Bronchial epithelial cell (primary cell): ENCODE data around the gene PPP6R1. TPM values are rescaled to one million over a fixed set of nuclear protein-coding genes. Genes with fewer than 3 reads are reported as not detected.
"Not testable (repeated sequence)": the region's sequence is repeated elsewhere in the genome, so short reads cannot be mapped to it uniquely, and the experiment has no call there.

Source experiments
- DNase-seq: peaks from one replicate; pipeline ENCODE4 v3.0.0-alpha.2; 2010; ENCODE audit warnings: low read depth
- FAIRE-seq: peaks from 2 replicates; lab custom pipeline; 2011; peaks lifted over from hg19 to GRCh38; lab: Jason Lieb, UNC
- H3K27me3 ChIP-seq: 2 replicates; pipeline ENCODE4 v1.5.1; 2011; ENCODE audit warnings: low read length; ENCODE audit not compliant: control insufficient read depth, insufficient read depth
- H3K36me3 ChIP-seq: 2 replicates; pipeline ENCODE4 v1.5.1; 2011; ENCODE audit warnings: low read length; ENCODE audit not compliant: control insufficient read depth, insufficient read depth
- H3K4me3 ChIP-seq: 2 replicates; pipeline ENCODE4 v1.5.1; 2011; ENCODE audit warnings: mild to moderate bottlenecking, low read depth, low read length, control low read depth
- CTCF ChIP-seq: IDR thresholded peaks from 2 replicates; pipeline ENCODE4 v1.5.1; 2011; ENCODE audit warnings: mild to moderate bottlenecking, moderate library complexity, low read length, control low read depth, inconsistent platforms; ENCODE audit not compliant: insufficient read depth, severe bottlenecking
- total RNA-seq: library from RNA; depleted of rRNA; stranded (reverse); fragments of >200 nt; gene quantifications from 2 replicates; pipeline ENCODE4 v1.2.1, GENCODE V29; 2014

Gene PPP6R1
- total RNA-seq, 1 donor from 2014 or later: 15.5 TPM

- Histone ChIP-seq H3K27me3 (no peaks in the 10 kb centered on the region), H3K4me3 (no peak overlapping the region), H3K36me3 (peaks cover 15% of the 10 kb centered on the region)
- DNase-seq (no peak), FAIRE-seq (no peak)
- no peak for TF ChIP-seq CTCF
These were observed 32.0 kb downstream of the PPP6R1 start for GRCh38 chr19:55226788-55227187.

GRCh38 chr19:55226273-55226672 is 32.5 kb downstream of the PPP6R1 start:
- FAIRE-seq: no peak

GRCh38 chr19:55225415-55225958 is 33.3 kb downstream of the PPP6R1 start:
- Histone ChIP-seq H3K36me3 (peaks cover 11% of the 10 kb centered on the region), H3K27me3 (no peaks in the 10 kb centered on the region), H3K4me3 (no peak overlapping the region)
- DNase-seq: no peak
- TF ChIP-seq CTCF: no peak
- no peak for FAIRE-seq

More at GRCh38 chr19:55226273-55226672, 32.5 kb downstream of the PPP6R1 start:
- DNase-seq: no peak
- peaks cover 14% of the 10 kb centered on the region for H3K36me3 ChIP-seq
- no peak overlapping the region for H3K4me3 ChIP-seq
- H3K27me3 ChIP-seq: no peaks in the 10 kb centered on the region
- TF ChIP-seq CTCF: no peak

GRCh38 chr19:55224679-55225414 is 34.0 kb downstream of the PPP6R1 start:
- not testable (repeated sequence) for FAIRE-seq, H3K27me3 ChIP-seq, DNase-seq, H3K4me3 ChIP-seq
- peaks cover 11% of the 10 kb centered on the region for H3K36me3 ChIP-seq

- no peak for FAIRE-seq
- TF ChIP-seq CTCF: no peak
These were observed 34.7 kb downstream of the PPP6R1 start for GRCh38 chr19:55224038-55224665.

GRCh38 chr19:55223291-55224037 is 35.4 kb downstream of the PPP6R1 start:
- DNase-seq (no peak), FAIRE-seq (peak; percentile 52)
- no peak for TF ChIP-seq CTCF
- Histone ChIP-seq H3K27me3 (no peaks in the 10 kb centered on the region), H3K4me3 (no peak overlapping the region), H3K36me3 (peaks cover 7% of the 10 kb centered on the region)

More at GRCh38 chr19:55224038-55224665, 34.7 kb downstream of the PPP6R1 start:
- Histone ChIP-seq H3K27me3 (no peaks in the 10 kb centered on the region), H3K4me3 (no peak overlapping the region), H3K36me3 (peaks cover 9% of the 10 kb centered on the region)
- DNase-seq: no peak
